AG08395 (cell line): ENCODE measurements around the gene LAMC2.

Source experiments
- DNase-seq: peaks from one replicate; pipeline ENCODE4 v3.0.0; 2012; ENCODE audit warnings: mixed read lengths, low spot score

The LAMC2 gene

GRCh38 chr1:183287191-183287675 lies 101.2 kb downstream of the LAMC2 start:
- no peak for DNase-seq

- no peak for DNase-seq
Measured at GRCh38 chr1:183288583-183288982, 102.5 kb downstream of the LAMC2 start.

- no peak for DNase-seq
Measured at GRCh38 chr1:183289051-183289496, 103.0 kb downstream of the LAMC2 start.

GRCh38 chr1:183290628-183291027 lies 104.6 kb downstream of the LAMC2 start:
- DNase-seq: no peak

GRCh38 chr1:183291216-183291762 lies 105.2 kb downstream of the LAMC2 start:
- DNase-seq: no peak

- DNase-seq: peak; percentile 65
Measured at GRCh38 chr1:183291802-183292514, 105.9 kb downstream of the LAMC2 start.

- no peak for DNase-seq
Measured at GRCh38 chr1:183293241-183293640, 107.2 kb downstream of the LAMC2 start.

- no peak for DNase-seq
Measured at GRCh38 chr1:183293876-183294275, 107.8 kb downstream of the LAMC2 start.
